HepG2 (cell line): ENCODE data around the gene GTF2A1L.

Experiments used
- CTCF ChIP-seq: sonication (generic); formaldehyde crosslinking; IDR thresholded peaks from 2 replicates; pipeline ENCODE4 v1.5.0; 2020; ENCODE audit warnings: mild to moderate bottlenecking, missing genetic modification reagents, moderate library complexity
- NFIC ChIP-seq: IDR thresholded peaks from 2 replicates; pipeline ENCODE4 v1.6.1; 2012; ENCODE audit warnings: mild to moderate bottlenecking, low read length, inconsistent platforms
- NFYB ChIP-seq: sonication (generic); formaldehyde crosslinking; IDR thresholded peaks from 2 replicates; pipeline ENCODE4 v1.4.0; 2020; ENCODE audit warnings: missing genetic modification reagents
- NR1H2 ChIP-seq: sonication (generic); formaldehyde crosslinking; IDR thresholded peaks from 2 replicates; pipeline ENCODE4 v1.8.1; 2022; ENCODE audit warnings: low read depth, missing genetic modification reagents, borderline replicate concordance
- TAF1 ChIP-seq: sonication (generic); formaldehyde crosslinking; IDR thresholded peaks from 2 replicates; pipeline ENCODE4 v1.4.0; 2020; ENCODE audit warnings: missing genetic modification reagents
- ZIK1 ChIP-seq: sonication (generic); formaldehyde crosslinking; IDR thresholded peaks from 2 replicates; pipeline ENCODE4 v1.5.0; 2020; ENCODE audit warnings: mild to moderate bottlenecking, low read depth, missing genetic modification reagents, borderline replicate concordance
- ZNF274 ChIP-seq: sonication (generic); formaldehyde crosslinking; IDR thresholded peaks from 2 replicates; pipeline ENCODE4 v1.5.1; 2020; ENCODE audit warnings: mild to moderate bottlenecking, missing genetic modification reagents
- ZNF670 ChIP-seq: sonication (generic); formaldehyde crosslinking; IDR thresholded peaks from 2 replicates; pipeline ENCODE4 v1.8.0; 2022; ENCODE audit warnings: mild to moderate bottlenecking, missing genetic modification reagents, borderline replicate concordance

DNA sequence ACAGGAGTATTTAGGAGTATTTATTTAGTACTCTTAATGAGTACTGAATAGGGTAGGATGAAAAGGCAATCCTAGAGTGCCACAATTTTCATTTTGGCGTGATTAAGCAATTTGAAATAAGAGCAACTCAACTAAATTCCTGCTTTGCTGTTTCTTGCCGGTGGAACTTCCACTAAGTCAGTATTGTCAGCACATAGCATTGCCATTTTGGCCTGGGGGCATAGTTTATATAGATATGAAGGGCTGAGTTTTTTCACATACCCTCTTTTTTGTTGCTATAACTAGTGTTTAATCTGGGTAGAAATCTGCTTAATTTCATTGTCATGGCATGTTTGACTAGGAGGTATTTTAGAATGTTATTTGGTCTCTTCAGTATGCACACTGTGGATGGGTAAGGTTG is 1.9 kb downstream of the GTF2A1L start:
- no peak for TF ChIP-seq NR1H2 (CRISPR knock-in tag)
- TF ChIP-seq CTCF (CRISPR knock-in tag): no peak
- no peak for TF ChIP-seq ZNF670 (CRISPR knock-in tag)
- TF ChIP-seq TAF1 (CRISPR knock-in tag): no peak
- no peak for TF ChIP-seq NFIC
- no peak for TF ChIP-seq NFYB (CRISPR knock-in tag)
- TF ChIP-seq ZNF274: no peak
- TF ChIP-seq ZIK1 (CRISPR knock-in tag): no peak
